T-helper 2 cell treated with Interferon-gamma antibody and Interleukin-4, amounts not matched to agents 100 ng/mL and 5 ng/mL, for 36 hours (primary cell): Measurements from ENCODE around the gene NELFE. TPM values are rescaled to one million over a fixed set of nuclear protein-coding genes. Genes with fewer than 3 reads are reported as not detected.
"Not testable (repeated sequence)": the region's sequence is repeated elsewhere in the genome, so short reads cannot be mapped to it uniquely, and the experiment has no call there.

Experiments
- intact Hi-C: fragments of 100-400 bp; cut with micrococcal nuclease; formaldehyde crosslinking; loops from one replicate; pipeline ENCODE4 v1.15.1; 2023
- total RNA-seq: library from RNA; stranded (reverse); gene quantifications from 2 replicates; pipeline ENCODE4 v1.2.3, GENCODE V29; 2022

NELFE gene, protein sequence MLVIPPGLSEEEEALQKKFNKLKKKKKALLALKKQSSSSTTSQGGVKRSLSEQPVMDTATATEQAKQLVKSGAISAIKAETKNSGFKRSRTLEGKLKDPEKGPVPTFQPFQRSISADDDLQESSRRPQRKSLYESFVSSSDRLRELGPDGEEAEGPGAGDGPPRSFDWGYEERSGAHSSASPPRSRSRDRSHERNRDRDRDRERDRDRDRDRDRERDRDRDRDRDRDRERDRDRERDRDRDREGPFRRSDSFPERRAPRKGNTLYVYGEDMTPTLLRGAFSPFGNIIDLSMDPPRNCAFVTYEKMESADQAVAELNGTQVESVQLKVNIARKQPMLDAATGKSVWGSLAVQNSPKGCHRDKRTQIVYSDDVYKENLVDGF
- 75.4 and 75.8 TPM in 2 replicates for total RNA-seq

DNA sequence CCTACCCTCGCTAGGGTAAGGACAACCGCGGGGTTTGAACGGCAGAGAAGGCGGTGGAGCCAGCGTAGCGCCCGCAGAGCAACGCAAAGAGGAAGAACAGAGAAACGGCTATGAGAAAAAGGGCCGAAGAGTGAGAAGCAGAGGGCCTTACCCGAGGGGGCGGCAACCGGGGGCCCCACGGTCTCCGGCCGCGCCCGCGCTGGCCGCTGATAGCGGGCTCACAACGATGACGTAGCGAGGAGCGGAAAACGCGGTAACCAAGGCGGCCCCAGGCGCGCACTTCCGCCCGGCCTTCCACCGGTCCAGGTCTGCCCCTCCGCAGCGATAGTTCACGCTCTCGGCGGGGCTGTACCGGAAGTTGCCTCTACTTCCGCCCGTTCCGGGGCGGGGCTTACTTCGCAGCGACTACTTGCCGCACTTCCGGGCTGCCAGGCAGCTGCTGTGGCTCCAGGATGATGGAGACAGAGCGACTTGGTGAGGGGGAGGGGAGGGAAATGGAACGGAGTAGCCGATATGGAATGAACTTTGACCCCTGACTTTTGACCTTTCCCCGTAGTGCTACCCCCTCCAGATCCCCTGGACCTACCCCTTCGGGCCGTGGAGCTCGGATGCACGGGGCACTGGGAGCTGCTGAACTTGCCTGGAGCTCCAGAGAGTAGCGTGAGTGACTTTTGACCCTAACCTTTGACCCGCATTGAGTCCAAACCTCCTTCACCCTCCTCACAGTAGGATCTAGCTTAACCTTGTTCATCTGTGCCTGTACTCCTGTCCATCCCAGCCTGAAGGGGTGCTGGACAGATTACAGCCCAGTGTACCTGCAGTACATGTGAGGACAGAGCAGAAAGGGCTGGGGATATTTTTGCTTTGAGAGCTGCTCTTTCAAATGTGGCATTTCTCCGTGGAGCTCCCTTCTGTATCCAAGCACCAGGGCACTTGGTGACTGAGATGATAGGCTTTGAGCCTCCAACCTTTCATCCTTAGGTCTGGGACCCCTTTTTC, at the start of gene NELFE, which contains the start of gene SKIC2:
NELFE (minus strand) TSS at position 231 of the 999 bp plus-strand sequence. CDS start 525 bp downstream, outside the sequence.
SKIC2 (plus strand) TSS at position 435 of the 999 bp plus-strand sequence; CDS start at position 453, 18 bp downstream.
- intact Hi-C loops: loop anchor here (1.0 to 10.0 kb wide), 5 partner anchors 13 to 414 kb away; partner anchors contain the start of genes ATP6V1G2, CSNK2B, DDX39B and DXO

DNA sequence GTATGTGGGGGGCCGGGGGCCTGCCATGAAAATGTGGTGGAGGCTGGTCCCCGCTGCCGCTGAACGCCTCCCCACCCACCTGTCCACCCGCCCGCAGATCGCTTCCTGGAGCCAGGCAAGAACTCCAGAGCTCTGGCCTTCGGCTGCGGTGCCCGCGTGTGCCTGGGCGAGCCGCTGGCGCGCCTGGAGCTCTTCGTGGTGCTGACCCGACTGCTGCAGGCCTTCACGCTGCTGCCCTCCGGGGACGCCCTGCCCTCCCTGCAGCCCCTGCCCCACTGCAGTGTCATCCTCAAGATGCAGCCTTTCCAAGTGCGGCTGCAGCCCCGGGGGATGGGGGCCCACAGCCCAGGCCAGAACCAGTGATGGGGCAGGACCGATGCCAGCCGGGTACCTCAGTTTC, 49.3 kb upstream of the NELFE start:
- intact Hi-C loops: not testable (repeated sequence)

DNA sequence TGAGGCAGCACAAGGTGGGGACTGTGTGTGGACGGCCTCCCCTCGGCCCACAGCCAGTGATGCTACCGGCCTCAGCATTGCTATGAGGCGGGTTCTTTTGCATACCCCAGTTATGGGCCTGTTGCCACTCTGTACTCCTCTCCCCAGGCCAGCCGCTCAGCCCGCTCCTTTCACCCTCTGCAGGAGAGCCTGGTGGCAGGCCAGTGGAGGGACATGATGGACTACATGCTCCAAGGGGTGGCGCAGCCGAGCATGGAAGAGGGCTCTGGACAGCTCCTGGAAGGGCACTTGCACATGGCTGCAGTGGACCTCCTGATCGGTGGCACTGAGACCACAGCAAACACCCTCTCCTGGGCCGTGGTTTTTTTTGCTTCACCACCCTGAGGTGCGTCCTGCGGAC, 48.3 kb upstream of the NELFE start:
- intact Hi-C loops: not testable (repeated sequence)

- intact Hi-C loops: not testable (repeated sequence)
Measured at GRCh38 chr6:32005991-32006529, 47.3 kb upstream of the NELFE start.

GRCh38 chr6:32005538-32005880, 46.7 kb upstream of the NELFE start:
- intact Hi-C loops: not testable (repeated sequence)

DNA sequence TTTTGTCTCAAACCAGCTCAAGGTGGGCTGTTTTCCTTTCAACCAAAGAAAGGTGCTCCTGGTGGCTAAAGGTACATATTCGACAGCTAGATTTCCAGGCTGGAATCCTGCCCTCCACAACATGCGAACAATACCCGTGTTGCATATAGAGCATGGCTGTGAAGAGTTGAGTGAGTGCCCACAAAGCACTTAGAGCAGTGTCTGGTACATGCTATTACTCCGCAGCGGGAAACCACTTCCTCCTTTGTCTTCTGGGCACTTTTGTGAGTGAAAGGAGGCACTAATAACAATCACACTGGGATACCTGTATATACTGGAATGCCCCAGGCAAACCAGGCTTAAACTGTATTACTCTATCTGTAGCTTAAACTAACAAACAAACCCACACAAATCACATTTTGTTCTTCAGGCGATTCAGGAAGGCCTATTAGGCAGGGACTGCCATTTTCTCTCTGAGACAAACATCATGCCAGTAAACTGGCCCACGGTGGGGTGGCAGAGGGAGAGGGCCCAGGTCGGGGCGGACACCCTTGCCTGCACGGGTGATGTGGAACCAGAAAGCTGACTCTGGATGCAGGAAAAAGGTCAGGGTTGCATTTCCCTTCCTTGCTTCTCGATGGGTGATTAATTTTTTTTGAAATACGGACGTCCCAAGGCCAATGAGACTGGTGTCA, 46.2 kb upstream of the NELFE start:
- intact Hi-C loops: not testable (repeated sequence)

GRCh38 chr6:32004393-32004792, 45.6 kb upstream of the NELFE start:
- intact Hi-C loops: not testable (repeated sequence)

GRCh38 chr6:32003301-32003700, 44.5 kb upstream of the NELFE start:
- intact Hi-C loops: not testable (repeated sequence)

DNA sequence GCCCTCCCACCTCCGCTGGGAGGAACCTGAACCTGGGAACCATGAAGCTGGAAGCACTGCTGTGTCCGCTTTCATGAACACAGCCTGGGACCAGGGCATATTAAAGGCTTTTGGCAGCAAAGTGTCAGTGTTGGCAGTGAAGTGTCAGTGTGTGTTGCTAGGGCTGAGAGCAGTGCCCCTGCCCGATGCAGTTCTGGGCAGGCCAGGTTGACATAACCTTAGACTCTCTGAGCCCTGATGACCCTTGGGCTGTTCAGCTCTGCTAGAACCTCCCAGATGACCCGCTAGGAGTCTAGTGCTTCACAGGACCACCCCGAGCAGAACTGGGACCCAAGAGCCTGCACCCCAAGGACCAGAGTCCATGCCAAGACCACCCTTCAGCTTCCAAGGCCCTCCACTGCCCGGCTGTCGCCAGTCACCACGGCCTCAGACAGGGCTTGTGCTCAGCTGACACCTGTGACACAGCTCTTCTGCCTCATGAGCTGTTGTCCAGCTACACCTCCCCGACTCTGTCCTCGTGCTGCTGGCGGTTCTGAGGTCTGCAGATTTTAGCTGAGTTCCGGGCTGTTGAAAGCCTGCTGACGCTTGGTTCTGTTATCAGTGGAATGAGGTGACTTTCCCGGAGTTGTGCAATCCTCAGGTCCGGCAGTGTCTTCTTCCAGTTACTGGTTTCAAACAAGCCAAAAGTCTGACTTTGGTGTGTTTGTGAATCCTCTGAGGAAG, 43.9 kb upstream of the NELFE start:
- intact Hi-C loops: not testable (repeated sequence)

DNA sequence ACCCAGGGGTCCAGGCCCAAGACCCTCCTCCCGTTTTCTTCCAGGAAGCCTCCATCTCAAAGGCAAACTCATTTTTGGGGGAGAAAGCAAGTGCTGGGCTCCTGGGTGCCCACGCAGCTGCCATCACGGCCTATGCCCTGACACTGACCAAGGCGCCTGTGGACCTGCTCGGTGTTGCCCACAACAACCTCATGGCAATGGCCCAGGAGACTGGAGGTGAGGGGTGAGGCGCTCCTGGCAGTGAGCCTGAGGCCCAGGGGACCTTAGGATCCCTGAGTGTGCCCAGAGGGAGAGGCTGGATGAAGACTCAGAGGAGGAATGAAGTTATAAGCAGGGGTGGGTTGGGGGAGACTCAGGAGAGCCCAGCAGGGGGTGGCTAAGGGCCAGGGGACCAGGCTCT, 37.6 kb upstream of the NELFE start:
- intact Hi-C loops: not testable (repeated sequence)

GRCh38 chr6:31994421-31994820, 35.6 kb upstream of the NELFE start:
- intact Hi-C loops: not testable (repeated sequence)

DNA sequence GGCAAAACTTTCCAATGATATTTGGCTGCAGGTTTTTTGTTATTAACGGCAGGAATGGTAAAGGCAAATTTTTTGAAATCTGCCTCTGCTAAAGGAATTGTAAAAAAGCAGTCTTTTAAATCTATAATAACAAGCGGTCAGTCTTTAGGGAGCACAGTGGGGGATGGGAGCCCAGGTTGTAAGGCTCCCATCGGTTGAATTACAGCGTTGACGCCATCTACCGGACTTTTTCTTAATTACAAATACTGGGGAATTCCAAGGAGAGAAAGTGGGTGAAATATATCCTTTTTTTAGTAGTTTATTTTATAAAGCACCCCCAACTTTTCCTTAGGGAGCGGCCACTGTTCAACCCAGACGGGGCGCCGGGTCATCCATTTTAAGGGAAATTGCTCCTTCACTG, 30.6 kb upstream of the NELFE start:
- intact Hi-C loops: not testable (repeated sequence)

- intact Hi-C loops: not testable (repeated sequence)
Measured at GRCh38 chr6:31981744-31982143, 23.0 kb upstream of the NELFE start, which contains the start of gene C4A. TSS of gene C4A (plus strand) at chr6:31982057. CDS start at chr6:31982108, 51 bp downstream.

DNA sequence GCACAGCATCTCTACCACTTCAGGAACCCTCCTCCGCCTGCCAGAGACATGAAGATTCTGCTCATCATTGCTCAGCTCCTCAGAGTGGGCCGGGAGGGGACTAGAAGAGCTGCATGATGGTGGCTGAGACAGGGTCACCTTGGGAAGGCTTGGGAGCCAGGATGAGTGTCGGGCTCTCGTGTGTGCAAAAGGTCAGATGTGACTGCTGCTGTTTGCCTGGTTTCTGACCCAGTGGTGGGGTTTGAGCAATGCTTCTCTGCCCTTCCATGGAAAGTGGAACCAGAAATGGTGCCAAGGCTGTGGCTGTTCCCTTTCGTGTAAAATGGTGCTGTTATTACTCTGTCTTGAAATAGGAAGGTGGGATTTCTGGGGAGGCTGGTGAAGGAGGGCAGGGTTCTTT, 22.2 kb upstream of the NELFE start:
- intact Hi-C loops: not testable (repeated sequence)

GRCh38 chr6:31980195-31980876, 21.6 kb upstream of the NELFE start:
- intact Hi-C loops: not testable (repeated sequence)

GRCh38 chr6:31979238-31979898, 20.6 kb upstream of the NELFE start:
- intact Hi-C loops: loop anchor here (10.0 kb wide), 2 partner anchors 115 to 145 kb away; partner anchors contain the start of genes ATF6B and NEU1

DNA sequence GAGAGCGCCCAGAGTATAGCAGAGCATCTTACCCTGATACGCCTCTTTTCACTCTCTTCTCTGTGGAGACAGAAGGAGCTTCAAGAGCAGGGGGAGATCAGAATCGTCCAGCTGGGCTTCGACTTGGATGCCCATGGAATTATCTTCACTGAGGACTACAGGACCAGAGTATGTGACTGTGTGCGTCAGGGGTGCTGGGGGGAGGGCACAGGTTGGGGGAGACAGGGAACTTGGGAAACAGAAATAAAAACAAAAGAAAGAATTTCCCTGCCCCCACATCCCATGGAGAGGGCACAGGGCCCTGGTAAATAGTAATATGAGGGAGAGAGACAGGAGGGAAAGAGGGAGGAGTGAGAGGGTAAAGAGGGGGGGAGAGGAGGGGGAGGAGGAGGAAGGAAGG, 20.1 kb upstream of the NELFE start:
- intact Hi-C loops: loop anchor here (10.0 kb wide), 2 partner anchors 114 to 146 kb away; partner anchors contain the start of genes ATF6B and NEU1

- intact Hi-C loops: loop anchor here (10.0 kb wide), 2 partner anchors 113 to 147 kb away; partner anchors contain the start of genes ATF6B and NEU1
Measured at GRCh38 chr6:31977816-31978431, 19.2 kb upstream of the NELFE start.
